ENCODE measurements around the gene EPC2.
"Not testable (repeated sequence)": the region's sequence is repeated elsewhere in the genome, so short reads cannot be mapped to it uniquely, and the experiment has no call there.

- TF ChIP-seq, protein P1, sequence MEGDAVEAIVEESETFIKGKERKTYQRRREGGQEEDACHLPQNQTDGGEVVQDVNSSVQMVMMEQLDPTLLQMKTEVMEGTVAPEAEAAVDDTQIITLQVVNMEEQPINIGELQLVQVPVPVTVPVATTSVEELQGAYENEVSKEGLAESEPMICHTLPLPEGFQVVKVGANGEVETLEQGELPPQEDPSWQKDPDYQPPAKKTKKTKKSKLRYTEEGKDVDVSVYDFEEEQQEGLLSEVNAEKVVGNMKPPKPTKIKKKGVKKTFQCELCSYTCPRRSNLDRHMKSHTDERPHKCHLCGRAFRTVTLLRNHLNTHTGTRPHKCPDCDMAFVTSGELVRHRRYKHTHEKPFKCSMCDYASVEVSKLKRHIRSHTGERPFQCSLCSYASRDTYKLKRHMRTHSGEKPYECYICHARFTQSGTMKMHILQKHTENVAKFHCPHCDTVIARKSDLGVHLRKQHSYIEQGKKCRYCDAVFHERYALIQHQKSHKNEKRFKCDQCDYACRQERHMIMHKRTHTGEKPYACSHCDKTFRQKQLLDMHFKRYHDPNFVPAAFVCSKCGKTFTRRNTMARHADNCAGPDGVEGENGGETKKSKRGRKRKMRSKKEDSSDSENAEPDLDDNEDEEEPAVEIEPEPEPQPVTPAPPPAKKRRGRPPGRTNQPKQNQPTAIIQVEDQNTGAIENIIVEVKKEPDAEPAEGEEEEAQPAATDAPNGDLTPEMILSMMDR (conservative IDR thresholded peaks at IDR 0.05; ENCODE audit: low read depth, low read length): not testable (repeated sequence)
- TF ChIP-seq EZH2 (IDR thresholded peaks at IDR 0.05; ENCODE audit: borderline replicate concordance, low read depth, low read length, poor library complexity, severe bottlenecking): not testable (repeated sequence)
Observed at GRCh38 chr2:148688011-148688410, 43.5 kb downstream of the EPC2 start.
